Liver (tissue), 3 donors: ENCODE results near the gene ADRA2B.

Source experiments
- GABPA ChIP-seq, 2 donors: IDR thresholded peaks in 1 of 2; conservative IDR thresholded peaks in 1 of 2; 2 replicates each; pipeline ENCODE4 v1.6.1; 2016; ENCODE audit warnings: antibody characterized with exemption in 2 of 2, mild to moderate bottlenecking in 1 of 2, moderate library complexity in 1 of 2
- HNF4G ChIP-seq: IDR thresholded peaks from 2 replicates; pipeline ENCODE4 v1.6.1; 2016; ENCODE audit warnings: antibody characterized with exemption
- JUND ChIP-seq, 2 donors: IDR thresholded peaks; 2 replicates each; pipeline ENCODE4 v1.6.1; 2016; ENCODE audit warnings: antibody characterized with exemption in 2 of 2
- RAD21 ChIP-seq, 2 donors: IDR thresholded peaks; 2 replicates each; pipeline ENCODE4 v1.6.1; 2016; ENCODE audit warnings: antibody characterized with exemption in 2 of 2, mild to moderate bottlenecking in 2 of 2
- RXRA ChIP-seq, 2 donors: IDR thresholded peaks; 2 replicates each; pipeline ENCODE4 v1.6.1; 2017 to 2018; ENCODE audit warnings: antibody characterized with exemption in 2 of 2, mild to moderate bottlenecking in 1 of 2
- TF ChIP-seq, protein P1 (sequence below): fragments of 150-350 bp; IDR thresholded peaks from 2 replicates; pipeline ENCODE4 v1.5.1; 2017; ENCODE audit warnings: improper control_type of control experiment, low read depth, low read length; ENCODE audit not compliant: missing input control
- donor health status: healthy.
- donor health status: healthy.

DNA sequence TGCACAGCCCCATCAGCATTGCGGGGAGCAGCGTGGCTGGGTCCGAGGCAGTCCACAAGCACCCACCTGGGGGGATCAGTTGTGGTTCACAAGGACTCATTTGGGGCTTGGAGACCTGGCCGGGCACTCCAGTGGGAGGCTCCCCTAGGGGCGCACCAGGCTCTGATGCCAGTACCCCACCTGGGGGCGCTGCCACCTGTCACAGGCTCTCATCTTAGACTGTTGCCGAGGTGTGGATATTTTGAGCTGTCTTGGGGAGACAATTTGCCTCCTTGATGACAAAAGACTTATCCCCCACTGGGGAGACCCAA lies 3.0 kb downstream of the ADRA2B start:
- TF ChIP-seq RXRA (IDR thresholded peaks at IDR 0.05) (no peak), RAD21 (IDR thresholded peaks at IDR 0.05) (no peak), JUND (IDR thresholded peaks at IDR 0.05) (no peak), HNF4G (no peak), GABPA (IDR thresholded peaks at IDR 0.05 in 1 of 2, conservative IDR thresholded peaks at IDR 0.05 in 1 of 2) (no peak)
- TF ChIP-seq, protein P1, sequence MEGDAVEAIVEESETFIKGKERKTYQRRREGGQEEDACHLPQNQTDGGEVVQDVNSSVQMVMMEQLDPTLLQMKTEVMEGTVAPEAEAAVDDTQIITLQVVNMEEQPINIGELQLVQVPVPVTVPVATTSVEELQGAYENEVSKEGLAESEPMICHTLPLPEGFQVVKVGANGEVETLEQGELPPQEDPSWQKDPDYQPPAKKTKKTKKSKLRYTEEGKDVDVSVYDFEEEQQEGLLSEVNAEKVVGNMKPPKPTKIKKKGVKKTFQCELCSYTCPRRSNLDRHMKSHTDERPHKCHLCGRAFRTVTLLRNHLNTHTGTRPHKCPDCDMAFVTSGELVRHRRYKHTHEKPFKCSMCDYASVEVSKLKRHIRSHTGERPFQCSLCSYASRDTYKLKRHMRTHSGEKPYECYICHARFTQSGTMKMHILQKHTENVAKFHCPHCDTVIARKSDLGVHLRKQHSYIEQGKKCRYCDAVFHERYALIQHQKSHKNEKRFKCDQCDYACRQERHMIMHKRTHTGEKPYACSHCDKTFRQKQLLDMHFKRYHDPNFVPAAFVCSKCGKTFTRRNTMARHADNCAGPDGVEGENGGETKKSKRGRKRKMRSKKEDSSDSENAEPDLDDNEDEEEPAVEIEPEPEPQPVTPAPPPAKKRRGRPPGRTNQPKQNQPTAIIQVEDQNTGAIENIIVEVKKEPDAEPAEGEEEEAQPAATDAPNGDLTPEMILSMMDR, result no peak
